Thyroid gland (tissue), 4 donors: ENCODE data around the gene PRM3. TPM values are rescaled to one million over a fixed set of nuclear protein-coding genes. Genes with fewer than 3 reads are reported as not detected.

Experiments
- DNase-seq, 2 donors: peaks; one replicate each; pipeline ENCODE4 v3.0.0-alpha.2; 2019
- H3K27ac ChIP-seq, 3 donors: fragments of 200-600 bp; sonication (generic); 1 replicate in 2 of 3; 2 replicates in 1 of 3; pipeline ENCODE4 v1.5.1; 2016 to 2019; ENCODE audit warnings: mild to moderate bottlenecking in 1 of 3, moderate library complexity in 1 of 3
- H3K27me3 ChIP-seq: fragments of 200-600 bp; sonication (generic); one replicate; pipeline ENCODE4 v1.5.1; 2019
- H3K36me3 ChIP-seq, 2 donors: fragments of 200-600 bp; sonication (generic); one replicate each; pipeline ENCODE4 v1.5.1; 2016 to 2019
- H3K4me1 ChIP-seq, 2 donors: fragments of 200-600 bp; sonication (generic); one replicate each; pipeline ENCODE4 v1.5.1; 2017 to 2019
- H3K4me3 ChIP-seq, 3 donors: fragments of 200-600 bp; sonication (generic); replicated peaks in 1 of 3; 1 replicate in 2 of 3; 2 replicates in 1 of 3; pipeline ENCODE4 v1.5.1; 2016; ENCODE audit warnings: mild to moderate bottlenecking in 1 of 3
- H3K9me3 ChIP-seq: fragments of 200-600 bp; sonication (generic); one replicate; pipeline ENCODE4 v1.5.1; 2017
- POLR2A ChIP-seq, 2 donors: fragments of 450-650 bp; IDR thresholded peaks; one replicate each; pipeline ENCODE4 v1.6.1; 2017; ENCODE audit warnings: antibody characterized with exemption in 2 of 2, mild to moderate bottlenecking in 2 of 2, moderate library complexity in 1 of 2
- WGBS, 2 donors: methylation state at CpG; one replicate each; pipeline ENCODE4 v1.1.5; 2017; 5-methylcytosine and 5-hydroxymethylcytosine counted together
- intact Hi-C: fragments of 100-400 bp; cut with DNase I; formaldehyde crosslinking; loops from one replicate; pipeline ENCODE4 v1.15.1; 2023
- total RNA-seq, 4 donors: library from RNA; depleted of rRNA; stranded (reverse); fragments of >200 nt; gene quantifications; one replicate each; pipeline ENCODE4 v1.2.3, GENCODE V29; 2016
- TF ChIP-seq, protein P1 (sequence below), 6 experiments: fragments of 200-600 bp in 3 of 6; fragments of 450-650 bp in 3 of 6; sonication (generic) in 3 of 6; IDR thresholded peaks; one replicate each; pipeline ENCODE4 v1.5.1; 2016 to 2019; ENCODE audit warnings: antibody characterized with exemption in 6 of 6, mild to moderate bottlenecking in 2 of 6, inconsistent platforms in 1 of 6, moderate library complexity in 1 of 6

The PRM3 gene
- total RNA-seq, 4 donors from 2014 or later: not detected

DNA sequence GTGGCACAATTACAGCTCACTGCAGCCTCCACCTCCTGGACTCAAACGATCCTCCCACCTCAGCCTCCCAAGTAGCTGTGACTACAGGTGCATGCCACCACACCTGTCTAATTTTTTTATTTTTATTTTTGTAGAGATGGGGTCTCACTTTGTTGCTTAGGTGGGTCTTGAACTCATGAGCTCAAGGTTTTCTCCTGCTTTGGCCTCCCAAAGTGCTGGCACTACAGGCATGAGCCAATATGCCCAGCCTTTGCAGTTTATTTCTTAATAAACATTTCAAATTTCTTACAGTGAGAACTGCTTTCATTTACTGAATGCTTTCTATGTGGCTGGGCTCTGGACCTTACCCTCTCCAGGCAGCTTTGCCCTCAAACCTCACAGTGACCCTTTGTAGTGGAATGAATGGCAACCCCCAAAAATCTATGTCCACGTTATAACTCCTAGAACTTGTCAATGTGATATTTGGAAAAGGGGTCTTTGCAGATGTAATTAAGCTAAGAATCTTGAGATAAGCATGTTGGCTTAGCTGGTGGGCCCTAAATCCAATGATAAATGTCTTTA lies 2.7 kb downstream of the PRM3 start:
- Histone ChIP-seq H3K27ac (no peak overlapping the region), H3K4me3 (no peak overlapping the region), H3K27me3 (no peaks in the 10 kb centered on the region), H3K36me3 (no peaks in the 10 kb centered on the region), H3K4me1 (no peaks in the 10 kb centered on the region), H3K9me3 (no peaks in the 10 kb centered on the region)
- WGBS, 2 donors: 90 to 97% methylated on average over 2 of the region's 2 CpGs
- intact Hi-C loops: no loop called here
- DNase-seq: no peak
- no peak for TF ChIP-seq POLR2A (IDR thresholded peaks at IDR 0.05)
- TF ChIP-seq, protein P1, sequence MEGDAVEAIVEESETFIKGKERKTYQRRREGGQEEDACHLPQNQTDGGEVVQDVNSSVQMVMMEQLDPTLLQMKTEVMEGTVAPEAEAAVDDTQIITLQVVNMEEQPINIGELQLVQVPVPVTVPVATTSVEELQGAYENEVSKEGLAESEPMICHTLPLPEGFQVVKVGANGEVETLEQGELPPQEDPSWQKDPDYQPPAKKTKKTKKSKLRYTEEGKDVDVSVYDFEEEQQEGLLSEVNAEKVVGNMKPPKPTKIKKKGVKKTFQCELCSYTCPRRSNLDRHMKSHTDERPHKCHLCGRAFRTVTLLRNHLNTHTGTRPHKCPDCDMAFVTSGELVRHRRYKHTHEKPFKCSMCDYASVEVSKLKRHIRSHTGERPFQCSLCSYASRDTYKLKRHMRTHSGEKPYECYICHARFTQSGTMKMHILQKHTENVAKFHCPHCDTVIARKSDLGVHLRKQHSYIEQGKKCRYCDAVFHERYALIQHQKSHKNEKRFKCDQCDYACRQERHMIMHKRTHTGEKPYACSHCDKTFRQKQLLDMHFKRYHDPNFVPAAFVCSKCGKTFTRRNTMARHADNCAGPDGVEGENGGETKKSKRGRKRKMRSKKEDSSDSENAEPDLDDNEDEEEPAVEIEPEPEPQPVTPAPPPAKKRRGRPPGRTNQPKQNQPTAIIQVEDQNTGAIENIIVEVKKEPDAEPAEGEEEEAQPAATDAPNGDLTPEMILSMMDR (IDR thresholded peaks at IDR 0.05): no peak

DNA sequence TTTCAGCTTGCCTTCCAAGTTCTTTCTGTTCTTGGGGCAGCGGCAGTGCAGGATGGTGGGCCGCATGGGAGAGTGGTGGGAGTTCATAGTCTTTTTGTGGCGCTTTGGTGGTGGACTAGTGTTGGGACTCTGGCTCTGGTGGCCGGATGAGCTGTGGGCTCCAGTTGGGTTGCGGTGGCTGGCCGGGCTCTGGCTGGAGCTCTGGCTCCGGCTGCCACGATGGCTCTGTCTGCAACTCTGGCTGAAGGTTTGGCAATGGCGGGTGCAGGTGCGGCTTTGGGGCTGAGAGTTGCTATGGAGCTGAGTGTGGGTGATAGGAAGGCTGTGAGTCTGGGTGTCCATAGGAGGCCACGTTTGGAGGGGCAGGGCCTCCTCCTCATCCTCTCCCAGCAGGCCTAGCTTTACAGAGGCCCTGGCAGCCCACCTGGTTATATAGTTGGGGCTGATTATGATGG lies 4.5 kb downstream of the PRM3 start, which contains the start of gene TNP2:
TSS of gene TNP2 (minus strand) at position 405 of the 455 bp plus-strand sequence. CDS start at position 342, 63 bp downstream.
- Histone ChIP-seq H3K4me3 (no peak within 1 kb of the TSS), H3K9me3 (no peaks in the 10 kb centered on the region), H3K36me3 (no peaks in the 10 kb centered on the region), H3K4me1 (no peaks in the 10 kb centered on the region), H3K27ac (no peak within 1 kb of the TSS), H3K27me3 (no peaks in the 10 kb centered on the region)
- TF ChIP-seq, protein P1 (IDR thresholded peaks at IDR 0.05): no peak
- no peak for TF ChIP-seq POLR2A (IDR thresholded peaks at IDR 0.05)
- 96% methylated on average over 9 to 11 of the region's 11 CpGs for WGBS, 2 donors
- intact Hi-C loops: no loop called here
- DNase-seq: no peak

DNA sequence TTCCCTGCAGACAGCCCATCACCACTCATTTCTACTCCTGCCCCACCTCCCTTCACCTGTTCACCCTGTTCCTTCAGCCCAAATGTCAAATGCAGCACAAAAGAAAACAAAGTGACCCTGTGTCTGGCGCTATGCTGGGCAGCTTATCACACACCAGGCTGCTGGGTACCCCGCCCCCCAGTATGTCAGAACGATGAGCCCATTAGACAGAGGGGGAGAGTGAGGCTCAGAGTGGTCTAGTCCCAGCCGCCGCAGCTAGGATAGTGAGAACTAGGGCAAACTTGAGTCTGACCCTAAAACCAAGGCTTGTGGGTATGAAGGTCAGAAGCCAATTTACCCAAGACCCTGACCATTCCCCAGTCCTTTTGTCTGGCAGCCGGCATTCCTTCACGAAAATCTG lies 8.3 kb downstream of the PRM3 start:
- H3K36me3 ChIP-seq: no peaks in the 10 kb centered on the region
- WGBS, 2 donors: 90 to 91% methylated on average over 7 of the region's 7 CpGs
- no peaks in the 10 kb centered on the region for H3K27me3 ChIP-seq
- no peaks in the 10 kb centered on the region for H3K4me1 ChIP-seq
- DNase-seq: no peak
- no peak overlapping the region for H3K4me3 ChIP-seq
- H3K27ac ChIP-seq: no peak overlapping the region
- TF ChIP-seq, protein P1 (IDR thresholded peaks at IDR 0.05): no peak
- no peak for TF ChIP-seq POLR2A (IDR thresholded peaks at IDR 0.05)
- intact Hi-C loops: no loop called here
- H3K9me3 ChIP-seq: no peaks in the 10 kb centered on the region

DNA sequence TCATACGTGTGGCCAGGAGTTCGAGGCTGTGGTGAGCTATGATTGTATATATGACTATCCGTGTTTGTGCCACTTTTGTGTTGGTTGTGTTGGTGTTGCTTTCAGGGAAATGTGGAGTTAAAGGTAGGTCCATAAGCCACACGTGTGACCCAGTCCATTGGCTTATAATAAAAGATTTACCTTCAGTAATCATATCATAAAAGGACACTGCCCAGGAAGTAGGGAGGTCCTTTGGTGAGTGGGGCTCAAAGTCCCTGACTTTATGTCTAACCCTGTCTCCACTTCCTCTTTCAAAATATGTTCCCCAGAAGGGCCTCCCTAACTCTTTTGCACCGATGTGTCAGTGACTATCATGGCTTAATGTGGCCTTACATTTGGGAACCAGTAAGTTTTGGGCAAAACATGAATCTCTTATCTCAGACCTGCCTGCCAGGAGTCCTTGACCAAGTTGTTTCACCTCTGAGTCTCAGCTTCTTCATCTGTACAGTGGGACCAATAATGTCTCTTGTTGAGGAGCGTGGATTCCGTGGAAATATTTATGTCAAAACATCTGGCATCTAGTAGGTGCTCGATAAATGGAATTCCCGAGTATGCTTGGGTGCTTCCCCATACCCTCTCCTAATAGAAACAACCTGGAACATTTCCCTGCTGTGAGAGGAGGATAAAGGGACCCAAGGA lies 9.1 kb downstream of the PRM3 start:
- H3K27me3 ChIP-seq: no peaks in the 10 kb centered on the region
- no peaks in the 10 kb centered on the region for H3K9me3 ChIP-seq
- intact Hi-C loops: no loop called here
- no peak for TF ChIP-seq POLR2A (IDR thresholded peaks at IDR 0.05)
- TF ChIP-seq, protein P1 (IDR thresholded peaks at IDR 0.05): no peak
- no peaks in the 10 kb centered on the region for H3K36me3 ChIP-seq
- no peak overlapping the region for H3K27ac ChIP-seq
- no peak overlapping the region for H3K4me3 ChIP-seq
- peaks cover under 1 to 3% of the 10 kb centered on the region in 2 donors for H3K4me1 ChIP-seq
- no peak for DNase-seq
- 80 to 84% methylated on average over 9 of the region's 9 CpGs for WGBS, 2 donors

DNA sequence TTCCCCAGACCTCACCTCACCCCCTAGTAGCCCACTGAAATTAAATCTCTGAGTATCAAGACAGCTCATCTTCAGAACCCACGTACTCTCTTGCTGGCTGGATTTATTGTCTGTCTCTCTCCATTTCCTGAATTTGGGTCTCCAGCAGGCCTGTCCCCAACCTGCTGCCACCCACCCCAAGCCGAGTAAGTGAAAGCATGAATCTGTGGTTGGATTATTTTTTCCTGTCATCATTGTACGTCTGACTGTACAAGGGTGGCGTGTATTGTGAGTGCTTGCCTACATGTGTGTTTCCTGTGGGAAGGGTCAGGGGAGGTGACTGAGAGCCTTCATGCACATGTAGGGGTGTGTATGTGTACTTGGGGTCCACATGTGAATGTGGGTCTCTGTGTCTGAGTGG lies 9.7 kb downstream of the PRM3 start:
- TF ChIP-seq POLR2A (IDR thresholded peaks at IDR 0.05): no peak
- TF ChIP-seq, protein P1 (IDR thresholded peaks at IDR 0.05): no peak
- intact Hi-C loops: no loop called here
- H3K9me3 ChIP-seq: no peaks in the 10 kb centered on the region
- no peaks in the 10 kb centered on the region for H3K36me3 ChIP-seq
- H3K27ac ChIP-seq: no peak overlapping the region
- peaks cover 6 to 9% of the 10 kb centered on the region in 2 donors for H3K4me1 ChIP-seq
- 71 to 72% methylated on average over 4 of the region's 4 CpGs for WGBS, 2 donors
- no peak overlapping the region for H3K4me3 ChIP-seq
- DNase-seq: no peak
- no peaks in the 10 kb centered on the region for H3K27me3 ChIP-seq
